SK-N-MC (cell line): ENCODE results near the gene AK3.
"Not testable (repeated sequence)": the region's sequence is repeated elsewhere in the genome, so short reads cannot be mapped to it uniquely, and the experiment has no call there.

ENCODE experiments used
- DNase-seq: peaks from one replicate; pipeline ENCODE4 v3.0.0-alpha.2; 2011; ENCODE audit warnings: low read depth, low spot score
- H3K27ac ChIP-seq: fragments of 200-600 bp; sonication (generic); 2 replicates; pipeline ENCODE4 v1.5.1; 2016; ENCODE audit warnings: mixed run types
- H3K36me3 ChIP-seq: fragments of 200-600 bp; sonication (generic); 2 replicates; pipeline ENCODE4 v1.6.1; 2017; ENCODE audit warnings: antibody characterized with exemption, low read length, mixed read lengths; ENCODE audit not compliant: insufficient read depth
- H3K4me3 ChIP-seq: fragments of 200-600 bp; sonication (generic); 2 replicates; pipeline ENCODE4 v1.5.1; 2016
- H3K9ac ChIP-seq: fragments of 200-600 bp; sonication (generic); 2 replicates; pipeline ENCODE4 v1.8.0; 2017; ENCODE audit warnings: mixed run types, mixed read lengths; ENCODE audit not compliant: insufficient read length
- H3K9me3 ChIP-seq: fragments of 200-600 bp; sonication (generic); 2 replicates; pipeline ENCODE4 v1.6.1; 2017; ENCODE audit warnings: low read depth, mild to moderate bottlenecking, antibody characterized with exemption, low read length, moderate library complexity, mixed read lengths
- EZH2 ChIP-seq: fragments of 200-600 bp; sonication (generic); IDR thresholded peaks from one replicate; pipeline ENCODE4 v1.6.1; 2017; ENCODE audit warnings: antibody characterized with exemption
- FOXP2 ChIP-seq: optimal IDR thresholded peaks from 2 replicates; pipeline ENCODE3; 2011; ENCODE audit warnings: mild to moderate bottlenecking, moderate library complexity; ENCODE audit not compliant: insufficient read depth; ENCODE audit errors: extremely low read length, control extremely low read depth
- POLR2AphosphoS5 ChIP-seq: IDR thresholded peaks from 2 replicates; pipeline ENCODE4 v1.6.1; 2012; ENCODE audit warnings: mild to moderate bottlenecking, low read depth, low read length, borderline replicate concordance

The AK3 gene

DNA sequence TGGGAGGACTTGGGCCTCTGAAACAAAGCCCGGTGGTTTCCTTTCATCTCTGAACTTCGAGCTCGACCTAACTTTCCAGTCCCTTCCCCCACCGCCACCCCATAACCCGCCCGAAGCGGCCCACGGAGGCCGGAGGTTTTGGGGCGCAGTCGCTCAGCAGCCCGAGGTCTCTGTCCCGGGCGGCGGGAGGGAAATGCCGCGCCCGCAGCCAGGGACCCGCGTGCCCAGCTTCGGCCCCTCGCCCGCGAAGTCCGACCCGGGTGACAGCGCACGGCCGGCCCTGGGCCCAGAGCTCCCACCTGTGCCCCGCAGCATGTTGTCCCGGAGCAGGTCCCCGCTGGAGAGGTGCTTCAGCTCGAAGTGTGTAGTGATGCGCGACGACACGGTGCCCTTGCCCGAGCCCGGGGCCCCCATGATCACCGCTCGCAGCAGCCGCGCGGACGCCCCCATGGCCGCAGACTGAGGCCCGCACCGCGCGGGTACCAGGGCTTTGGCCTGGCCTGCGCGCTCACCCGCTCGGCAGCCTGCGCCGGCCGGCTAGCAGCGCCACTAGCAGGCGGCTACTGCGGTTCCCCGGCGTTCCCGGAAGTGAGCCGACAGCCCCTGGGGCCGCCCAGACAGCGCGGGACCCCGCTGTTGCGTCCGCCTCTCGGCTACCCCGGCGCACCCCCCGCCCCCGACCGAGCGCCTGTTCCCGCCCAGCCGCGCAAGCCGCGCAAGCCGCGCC, at the start of gene AK3:
TSS of gene AK3 (minus strand) at position 565 of the 727 bp plus-strand sequence. CDS start at position 450, 115 bp downstream.
- no peaks in the 10 kb centered on the region for H3K9me3 ChIP-seq
- peak within 1 kb of the TSS; percentile 74 for H3K27ac ChIP-seq
- no peak for DNase-seq
- peaks cover 17% of the 10 kb centered on the region for H3K36me3 ChIP-seq
- peak within 1 kb of the TSS; percentile 81 for H3K4me3 ChIP-seq
- TF ChIP-seq FOXP2 (peak; percentile 38), EZH2 (no peak), POLR2AphosphoS5 (peak; percentile 84)
- H3K9ac ChIP-seq = peak within 1 kb of the TSS; percentile 76

DNA sequence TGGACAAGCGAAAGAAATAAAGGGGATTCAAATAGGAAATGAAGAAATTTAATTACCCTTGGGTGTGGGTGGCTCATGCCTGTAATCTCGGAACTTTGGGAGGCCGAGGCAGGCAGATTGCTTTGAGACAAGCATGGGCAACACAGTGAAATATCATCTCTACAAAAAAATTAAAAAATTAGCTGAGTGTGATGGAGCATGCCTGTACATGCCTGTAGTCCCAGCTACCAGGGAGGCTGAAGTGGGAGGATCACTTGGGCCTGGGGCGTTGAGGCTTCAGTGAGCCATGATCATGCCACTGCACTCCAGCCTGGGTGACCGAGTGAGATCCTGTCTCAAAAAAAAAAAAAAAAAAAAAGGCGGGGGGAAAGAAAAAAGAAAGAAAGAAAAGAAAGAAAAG, 47.7 kb upstream of the AK3 start:
- no peak overlapping the region for H3K27ac ChIP-seq
- no peak for DNase-seq
- no peak overlapping the region for H3K9ac ChIP-seq
- TF ChIP-seq FOXP2 (no peak), EZH2 (no peak), POLR2AphosphoS5 (no peak)
- H3K4me3 ChIP-seq = no peak overlapping the region
- H3K9me3 ChIP-seq = no peaks in the 10 kb centered on the region
- H3K36me3 ChIP-seq = no peaks in the 10 kb centered on the region

DNA sequence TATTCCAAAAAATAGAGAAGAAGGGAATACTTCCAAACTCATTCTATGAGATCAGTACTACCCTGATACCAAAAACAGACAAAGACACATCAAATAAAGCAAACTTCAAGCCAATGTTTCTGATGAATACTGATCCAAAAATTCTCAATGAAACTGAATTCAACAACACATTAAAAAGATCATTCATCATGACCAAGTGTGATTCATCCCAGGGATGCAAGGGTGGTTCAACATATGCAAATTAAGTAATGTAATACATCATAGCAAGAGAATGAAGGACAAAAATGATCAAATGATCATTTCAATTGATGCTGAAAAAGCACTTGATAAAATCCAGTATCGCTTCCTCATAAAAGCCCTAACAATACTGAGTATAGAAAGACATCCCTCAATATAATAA, 46.9 kb upstream of the AK3 start:
- H3K9ac ChIP-seq = no peak overlapping the region
- no peak for TF ChIP-seq EZH2
- no peak for TF ChIP-seq POLR2AphosphoS5
- no peak for TF ChIP-seq FOXP2

DNA sequence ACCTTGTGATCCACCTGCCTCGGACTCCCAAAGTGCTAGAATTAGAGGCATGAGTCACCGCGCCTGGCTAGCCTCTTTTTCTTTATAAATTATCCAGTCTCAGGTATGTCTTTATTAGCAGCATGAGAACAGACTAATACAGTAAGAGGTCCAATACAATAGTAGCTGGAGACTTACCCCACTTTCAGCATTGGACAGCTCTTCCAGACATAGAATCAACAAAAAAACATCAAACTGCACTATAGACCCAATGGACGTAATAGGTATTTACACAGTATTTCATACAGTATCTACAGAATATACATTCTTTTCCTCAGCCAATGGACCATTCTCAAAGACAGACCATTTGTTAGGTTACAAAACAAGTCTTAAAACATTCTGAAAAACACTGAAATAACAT, 45.6 kb upstream of the AK3 start:
- Histone ChIP-seq H3K27ac (no peak overlapping the region), H3K4me3 (no peak overlapping the region), H3K9ac (no peak overlapping the region), H3K36me3 (no peaks in the 10 kb centered on the region), H3K9me3 (no peaks in the 10 kb centered on the region)
- no peak for DNase-seq
- no peak for TF ChIP-seq POLR2AphosphoS5
- TF ChIP-seq EZH2 = no peak
- no peak for TF ChIP-seq FOXP2

More for the DNA sequence above, 46.9 kb upstream of the AK3 start:
- H3K4me3 ChIP-seq = no peak overlapping the region
- no peaks in the 10 kb centered on the region for H3K9me3 ChIP-seq
- H3K27ac ChIP-seq = no peak overlapping the region
- DNase-seq = no peak
- H3K36me3 ChIP-seq = no peaks in the 10 kb centered on the region

DNA sequence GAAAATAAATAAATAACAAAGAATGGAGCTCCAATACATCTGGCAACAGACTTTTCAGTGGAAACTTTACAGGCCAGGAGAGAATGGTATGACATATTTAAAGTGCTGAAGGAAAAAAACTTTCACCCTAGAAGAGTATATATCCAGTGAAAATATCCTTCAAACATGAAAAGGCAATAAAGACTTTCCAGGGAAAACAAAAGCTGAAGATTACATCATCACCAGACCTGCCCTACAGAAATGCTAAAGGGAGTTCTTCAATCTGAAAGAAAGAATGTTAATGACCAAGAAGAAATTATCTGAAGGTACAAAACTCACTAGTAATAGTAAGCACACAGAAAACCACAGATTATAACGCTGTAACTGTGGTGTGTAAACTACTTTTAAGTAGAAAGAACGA, 43.4 kb upstream of the AK3 start:
- Histone ChIP-seq H3K27ac (no peak overlapping the region), H3K9me3 (no peaks in the 10 kb centered on the region), H3K4me3 (no peak overlapping the region), H3K36me3 (no peaks in the 10 kb centered on the region), H3K9ac (no peak overlapping the region)
- DNase-seq = no peak
- TF ChIP-seq EZH2 (no peak), FOXP2 (no peak), POLR2AphosphoS5 (no peak)

DNA sequence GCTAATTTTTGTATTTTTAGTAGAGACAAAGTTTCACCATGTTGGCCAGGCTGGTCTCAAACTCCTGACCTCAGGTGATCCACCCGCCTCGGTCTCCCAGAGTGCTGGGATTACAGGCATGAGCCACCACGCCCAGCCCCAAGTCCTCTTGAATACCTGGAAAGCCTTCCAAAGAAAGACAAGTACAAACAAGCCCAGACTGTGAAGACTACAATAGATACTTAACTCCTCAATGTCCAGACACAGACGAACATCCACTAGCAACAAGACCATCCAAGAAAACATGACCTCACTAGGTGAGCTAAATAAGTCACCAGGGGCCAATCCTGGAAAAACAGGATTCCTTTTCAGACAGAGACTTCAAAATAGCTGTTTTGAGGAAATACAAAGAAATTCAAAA, 42.2 kb upstream of the AK3 start:
- H3K9me3 ChIP-seq, H3K27ac ChIP-seq, H3K9ac ChIP-seq, H3K4me3 ChIP-seq, DNase-seq, H3K36me3 ChIP-seq: not testable (repeated sequence)

DNA sequence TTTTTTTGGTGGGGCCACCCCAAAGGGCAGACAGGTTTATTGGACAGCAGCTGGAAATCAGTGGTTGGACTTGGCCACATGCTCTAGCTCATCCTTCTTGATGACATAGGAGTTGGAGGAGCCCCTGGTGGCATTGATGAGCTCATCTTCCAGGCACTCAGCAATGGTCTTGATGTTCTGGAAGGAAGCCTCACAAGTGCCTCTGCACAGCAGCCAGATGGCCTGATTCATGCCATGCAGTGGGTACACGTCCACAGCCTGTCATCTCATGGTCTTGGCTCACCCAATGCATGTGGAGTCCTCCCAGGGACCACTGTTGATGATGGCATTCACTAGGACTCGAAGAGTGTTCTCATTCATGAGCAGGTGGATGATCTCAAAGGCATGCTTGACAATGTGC, 40.4 kb upstream of the AK3 start:
- DNase-seq = no peak
- Histone ChIP-seq H3K27ac (no peak overlapping the region), H3K9ac (no peak overlapping the region), H3K4me3 (no peak overlapping the region), H3K9me3 (no peaks in the 10 kb centered on the region), H3K36me3 (no peaks in the 10 kb centered on the region)
- no peak for TF ChIP-seq EZH2

DNA sequence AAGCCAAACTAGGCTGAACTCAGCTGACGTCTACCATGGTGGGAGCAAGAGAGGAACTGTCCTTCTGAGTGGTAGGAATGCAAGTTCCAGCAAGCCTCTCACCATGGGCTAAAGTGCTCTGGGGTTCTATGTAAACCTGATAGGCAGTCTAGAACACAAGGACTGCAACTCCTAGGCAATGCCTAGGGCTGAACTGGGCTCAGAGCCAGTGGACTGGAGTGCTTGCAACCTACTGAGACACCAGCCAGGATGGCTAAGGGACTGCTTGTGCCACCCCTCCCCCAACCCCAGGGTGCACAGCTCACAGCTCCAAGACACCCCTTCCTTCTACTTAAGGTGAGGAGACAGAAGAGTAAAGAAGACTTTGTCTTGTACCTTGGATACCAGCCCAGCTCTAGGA, 39.6 kb upstream of the AK3 start:
- no peak for TF ChIP-seq FOXP2
- TF ChIP-seq POLR2AphosphoS5 = no peak
- no peak for TF ChIP-seq EZH2
- Histone ChIP-seq H3K9me3 (no peaks in the 10 kb centered on the region), H3K36me3 (no peaks in the 10 kb centered on the region), H3K4me3 (no peak overlapping the region), H3K27ac (no peak overlapping the region), H3K9ac (no peak overlapping the region)
- DNase-seq = no peak

DNA sequence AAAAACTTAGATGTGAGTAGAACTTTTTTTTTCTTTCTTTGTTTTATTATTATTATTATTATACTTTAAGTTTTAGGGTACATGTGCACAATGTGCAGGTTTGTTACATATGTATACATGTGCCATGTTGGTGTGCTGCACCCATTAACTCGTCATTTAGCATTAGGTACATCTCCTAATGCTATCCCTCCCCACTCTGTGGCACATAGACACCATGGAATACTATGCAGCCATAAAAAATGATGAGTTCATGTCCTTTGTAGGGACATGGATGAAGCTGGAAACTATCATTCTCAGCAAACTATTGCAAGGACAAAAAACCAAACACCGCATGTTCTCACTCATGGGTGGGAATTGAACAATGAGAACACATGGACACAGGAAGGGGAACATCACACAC, 34.0 kb upstream of the AK3 start:
- H3K4me3 ChIP-seq, H3K9me3 ChIP-seq, H3K36me3 ChIP-seq, DNase-seq, H3K9ac ChIP-seq, H3K27ac ChIP-seq: not testable (repeated sequence)
